Measurements from ENCODE around the gene ALX3.
A peak's percentile ranks its signal among the peaks of the same experiment; 100 is the strongest.

The ALX3 gene

DNA sequence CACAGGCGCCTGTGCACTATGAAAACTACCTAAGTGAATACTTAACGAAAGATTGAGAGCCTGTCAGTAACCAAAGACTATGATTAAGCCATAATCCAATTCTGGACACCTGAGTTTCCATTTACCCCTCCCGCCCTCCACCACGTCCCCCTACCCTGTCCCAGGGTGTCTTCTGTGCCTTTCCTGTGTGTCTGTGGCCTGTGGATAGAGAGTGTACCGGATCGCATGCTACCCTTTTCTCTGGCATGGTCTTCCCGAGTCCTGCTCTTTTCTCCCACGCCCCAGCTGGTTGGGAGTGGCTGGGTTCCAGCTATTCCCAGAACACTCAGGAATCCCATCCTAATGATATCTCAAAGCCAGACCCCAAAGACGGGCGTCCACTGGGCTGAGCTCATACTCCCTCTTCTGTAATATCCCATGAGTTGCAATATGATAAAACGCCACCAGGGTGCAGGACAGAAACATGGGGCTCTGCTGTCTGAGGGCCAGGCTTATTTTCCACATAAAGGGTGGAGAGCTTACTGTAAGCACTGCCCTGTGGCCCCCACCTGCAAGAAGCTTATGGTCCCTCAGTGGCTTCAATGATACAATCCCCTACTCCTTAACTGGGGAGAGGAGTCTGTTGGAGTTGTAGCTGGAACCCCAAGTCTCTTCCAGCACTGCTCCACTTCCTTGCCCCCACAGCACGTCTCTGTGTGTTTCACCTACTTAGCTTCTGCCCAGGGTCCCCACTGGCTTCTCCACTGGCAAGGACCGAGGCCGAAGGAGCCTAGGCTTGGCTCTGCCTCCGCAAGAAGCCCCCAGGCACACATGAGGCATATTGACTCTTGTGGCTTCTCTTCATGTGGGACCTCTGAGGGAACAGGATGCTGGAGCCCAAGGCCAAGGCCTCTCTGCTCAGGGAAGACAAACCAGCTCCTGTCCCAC lies 17.6 kb upstream of the ALX3 start:
- H3K4me1 ChIP-seq (ENCODE audit: control insufficient read depth, insufficient read depth, low read length) = no peaks in the 10 kb centered on the region
- CTCF ChIA-PET = interaction anchor here (0.6 to 6.8 kb wide), 34 partner anchors 11 to 1328 kb away, joined by 3 to 182 read pairs (median 4); partner anchors contain the start of genes ALX3 and KCNC4

GRCh38 chr1:110086961-110087360 lies 16.5 kb upstream of the ALX3 start:
- Histone ChIP-seq H3K27ac (ENCODE audit: extremely low read depth, low read depth, low read length) (no peak overlapping the region), H3K36me3 (ENCODE audit: control insufficient read depth in 2 of 2, insufficient read depth in 1 of 2, low read length in 2 of 2) (no peaks in the 10 kb centered on the region), H3K4me3 (ENCODE audit: low read depth, low read length) (no peak overlapping the region), H3K9me3 (ENCODE audit: control insufficient read depth, insufficient read depth, low read depth, low read length) (no peaks in the 10 kb centered on the region), H3K4me1 (ENCODE audit: control insufficient read depth, insufficient read depth, low read length) (no peaks in the 10 kb centered on the region)
- TF ChIP-seq ZBTB17 (tag by site-specific recombination; IDR thresholded peaks at IDR 0.05) (0 out of 2 replicates have a peak, but pooled peaks have one; percentile 16), ZNF214 (tag by site-specific recombination; IDR thresholded peaks at IDR 0.05; ENCODE audit: borderline replicate concordance) (no peak)
- ChIA-PET CTCF (interaction anchor here (0.7 to 6.8 kb wide), 7 partner anchors 15 to 82 kb away, joined by 3 to 182 read pairs (median 4); partner anchors contain the start of gene ALX3), POLR2A (no interaction called here)

More for the DNA sequence above, 17.6 kb upstream of the ALX3 start:
- H3K9me3 ChIP-seq (ENCODE audit: control insufficient read depth, insufficient read depth, low read depth, low read length) = no peaks in the 10 kb centered on the region
- no peaks in the 10 kb centered on the region for H3K36me3 ChIP-seq (ENCODE audit: control insufficient read depth in 2 of 2, insufficient read depth in 1 of 2, low read length in 2 of 2)
- no peak overlapping the region for H3K4me3 ChIP-seq (ENCODE audit: low read depth, low read length)
- H3K27ac ChIP-seq (ENCODE audit: extremely low read depth, low read depth, low read length) = no peak overlapping the region
- POLR2A ChIA-PET = no interaction called here
- TF ChIP-seq, protein P1, sequence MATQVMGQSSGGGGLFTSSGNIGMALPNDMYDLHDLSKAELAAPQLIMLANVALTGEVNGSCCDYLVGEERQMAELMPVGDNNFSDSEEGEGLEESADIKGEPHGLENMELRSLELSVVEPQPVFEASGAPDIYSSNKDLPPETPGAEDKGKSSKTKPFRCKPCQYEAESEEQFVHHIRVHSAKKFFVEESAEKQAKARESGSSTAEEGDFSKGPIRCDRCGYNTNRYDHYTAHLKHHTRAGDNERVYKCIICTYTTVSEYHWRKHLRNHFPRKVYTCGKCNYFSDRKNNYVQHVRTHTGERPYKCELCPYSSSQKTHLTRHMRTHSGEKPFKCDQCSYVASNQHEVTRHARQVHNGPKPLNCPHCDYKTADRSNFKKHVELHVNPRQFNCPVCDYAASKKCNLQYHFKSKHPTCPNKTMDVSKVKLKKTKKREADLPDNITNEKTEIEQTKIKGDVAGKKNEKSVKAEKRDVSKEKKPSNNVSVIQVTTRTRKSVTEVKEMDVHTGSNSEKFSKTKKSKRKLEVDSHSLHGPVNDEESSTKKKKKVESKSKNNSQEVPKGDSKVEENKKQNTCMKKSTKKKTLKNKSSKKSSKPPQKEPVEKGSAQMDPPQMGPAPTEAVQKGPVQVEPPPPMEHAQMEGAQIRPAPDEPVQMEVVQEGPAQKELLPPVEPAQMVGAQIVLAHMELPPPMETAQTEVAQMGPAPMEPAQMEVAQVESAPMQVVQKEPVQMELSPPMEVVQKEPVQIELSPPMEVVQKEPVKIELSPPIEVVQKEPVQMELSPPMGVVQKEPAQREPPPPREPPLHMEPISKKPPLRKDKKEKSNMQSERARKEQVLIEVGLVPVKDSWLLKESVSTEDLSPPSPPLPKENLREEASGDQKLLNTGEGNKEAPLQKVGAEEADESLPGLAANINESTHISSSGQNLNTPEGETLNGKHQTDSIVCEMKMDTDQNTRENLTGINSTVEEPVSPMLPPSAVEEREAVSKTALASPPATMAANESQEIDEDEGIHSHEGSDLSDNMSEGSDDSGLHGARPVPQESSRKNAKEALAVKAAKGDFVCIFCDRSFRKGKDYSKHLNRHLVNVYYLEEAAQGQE (tag by site-specific recombination; IDR thresholded peaks at IDR 0.05) = no peak
- TF ChIP-seq ZNF362 (tag by site-specific recombination; IDR thresholded peaks at IDR 0.05) = no peak
- no peak for TF ChIP-seq GLIS1 (tag by site-specific recombination; IDR thresholded peaks at IDR 0.05)
- TF ChIP-seq ZNF423 (tag by site-specific recombination; IDR thresholded peaks at IDR 0.05) = no peak
- TF ChIP-seq ZNF654 (tag by site-specific recombination; IDR thresholded peaks at IDR 0.05; ENCODE audit: low read depth) = peak; percentile 28
- no peak for TF ChIP-seq HOXA7 (CRISPR knock-in tag; IDR thresholded peaks at IDR 0.05; ENCODE audit: borderline replicate concordance)
- TF ChIP-seq, protein P2, sequence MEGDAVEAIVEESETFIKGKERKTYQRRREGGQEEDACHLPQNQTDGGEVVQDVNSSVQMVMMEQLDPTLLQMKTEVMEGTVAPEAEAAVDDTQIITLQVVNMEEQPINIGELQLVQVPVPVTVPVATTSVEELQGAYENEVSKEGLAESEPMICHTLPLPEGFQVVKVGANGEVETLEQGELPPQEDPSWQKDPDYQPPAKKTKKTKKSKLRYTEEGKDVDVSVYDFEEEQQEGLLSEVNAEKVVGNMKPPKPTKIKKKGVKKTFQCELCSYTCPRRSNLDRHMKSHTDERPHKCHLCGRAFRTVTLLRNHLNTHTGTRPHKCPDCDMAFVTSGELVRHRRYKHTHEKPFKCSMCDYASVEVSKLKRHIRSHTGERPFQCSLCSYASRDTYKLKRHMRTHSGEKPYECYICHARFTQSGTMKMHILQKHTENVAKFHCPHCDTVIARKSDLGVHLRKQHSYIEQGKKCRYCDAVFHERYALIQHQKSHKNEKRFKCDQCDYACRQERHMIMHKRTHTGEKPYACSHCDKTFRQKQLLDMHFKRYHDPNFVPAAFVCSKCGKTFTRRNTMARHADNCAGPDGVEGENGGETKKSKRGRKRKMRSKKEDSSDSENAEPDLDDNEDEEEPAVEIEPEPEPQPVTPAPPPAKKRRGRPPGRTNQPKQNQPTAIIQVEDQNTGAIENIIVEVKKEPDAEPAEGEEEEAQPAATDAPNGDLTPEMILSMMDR (tag by site-specific recombination; IDR thresholded peaks at IDR 0.05) = peak; percentile 40; the same call in 1 of the 2 replicates
- TF ChIP-seq, protein P3, sequence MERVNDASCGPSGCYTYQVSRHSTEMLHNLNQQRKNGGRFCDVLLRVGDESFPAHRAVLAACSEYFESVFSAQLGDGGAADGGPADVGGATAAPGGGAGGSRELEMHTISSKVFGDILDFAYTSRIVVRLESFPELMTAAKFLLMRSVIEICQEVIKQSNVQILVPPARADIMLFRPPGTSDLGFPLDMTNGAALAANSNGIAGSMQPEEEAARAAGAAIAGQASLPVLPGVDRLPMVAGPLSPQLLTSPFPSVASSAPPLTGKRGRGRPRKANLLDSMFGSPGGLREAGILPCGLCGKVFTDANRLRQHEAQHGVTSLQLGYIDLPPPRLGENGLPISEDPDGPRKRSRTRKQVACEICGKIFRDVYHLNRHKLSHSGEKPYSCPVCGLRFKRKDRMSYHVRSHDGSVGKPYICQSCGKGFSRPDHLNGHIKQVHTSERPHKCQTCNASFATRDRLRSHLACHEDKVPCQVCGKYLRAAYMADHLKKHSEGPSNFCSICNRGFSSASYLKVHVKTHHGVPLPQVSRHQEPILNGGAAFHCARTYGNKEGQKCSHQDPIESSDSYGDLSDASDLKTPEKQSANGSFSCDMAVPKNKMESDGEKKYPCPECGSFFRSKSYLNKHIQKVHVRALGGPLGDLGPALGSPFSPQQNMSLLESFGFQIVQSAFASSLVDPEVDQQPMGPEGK (tag by site-specific recombination; IDR thresholded peaks at IDR 0.05) = peak; percentile 27; the same call in 1 of the 2 replicates
